Ishikawa (cell line): ENCODE measurements around the gene REG3A.

Experiments used
- EP300 ChIP-seq: IDR thresholded peaks from 2 replicates; pipeline ENCODE4 v1.6.1; 2012; ENCODE audit warnings: borderline replicate concordance
- FOXM1 ChIP-seq: IDR thresholded peaks from 2 replicates; pipeline ENCODE4 v1.6.1; 2012; ENCODE audit warnings: low read depth, borderline replicate concordance
- RAD21 ChIP-seq: IDR thresholded peaks from 2 replicates; pipeline ENCODE4 v1.6.1; 2012; ENCODE audit warnings: low read depth
- REST ChIP-seq: IDR thresholded peaks from 2 replicates; pipeline ENCODE4 v1.6.1; 2012; ENCODE audit warnings: low read depth, mild to moderate bottlenecking
- TF ChIP-seq, protein P1 (sequence below): IDR thresholded peaks from 2 replicates; pipeline ENCODE4 v1.6.1; 2012

DNA sequence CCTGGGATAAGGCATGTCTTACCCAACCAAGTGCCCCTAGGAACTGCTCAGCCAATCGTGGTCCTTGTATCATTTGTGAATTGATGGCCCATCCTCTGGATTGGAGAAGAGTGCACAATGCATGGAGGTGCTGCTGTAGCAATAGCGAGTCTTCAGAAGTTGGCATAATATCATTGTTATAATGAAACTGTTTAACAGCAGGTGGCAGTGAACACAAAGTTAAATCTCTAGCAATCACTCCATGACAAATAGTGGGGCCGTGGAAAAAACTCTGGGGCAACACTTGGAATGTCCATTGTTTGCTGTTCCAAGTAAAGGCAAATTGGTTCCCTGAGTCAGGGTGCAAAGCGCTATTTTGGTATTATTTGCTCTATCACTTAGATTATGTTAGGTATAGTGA lies 27.9 kb downstream of the REG3A start:
- TF ChIP-seq FOXM1 (no peak), RAD21 (no peak), EP300 (no peak), REST (no peak)
- TF ChIP-seq, protein P1, sequence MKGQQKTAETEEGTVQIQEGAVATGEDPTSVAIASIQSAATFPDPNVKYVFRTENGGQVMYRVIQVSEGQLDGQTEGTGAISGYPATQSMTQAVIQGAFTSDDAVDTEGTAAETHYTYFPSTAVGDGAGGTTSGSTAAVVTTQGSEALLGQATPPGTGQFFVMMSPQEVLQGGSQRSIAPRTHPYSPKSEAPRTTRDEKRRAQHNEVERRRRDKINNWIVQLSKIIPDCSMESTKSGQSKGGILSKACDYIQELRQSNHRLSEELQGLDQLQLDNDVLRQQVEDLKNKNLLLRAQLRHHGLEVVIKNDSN = no peak
